Measurements from ENCODE around the gene C19orf67.

- no peak for TF ChIP-seq CTCF (IDR thresholded peaks at IDR 0.05)
- TF ChIP-seq POLR2A (IDR thresholded peaks at IDR 0.05) = no peak
These were observed 6.4 kb upstream of the C19orf67 start for GRCh38 chr19:14091813-14092462.

Data from tibial nerve (tissue), 3 donors.